ENCODE measurements around the gene SCN9A. TPM values are rescaled to one million over a fixed set of nuclear protein-coding genes. Genes with fewer than 3 reads are reported as not detected.

The SCN9A gene
- total RNA-seq, 2 donors from 2014 or later: 0.46 to 44.1 TPM

DNA sequence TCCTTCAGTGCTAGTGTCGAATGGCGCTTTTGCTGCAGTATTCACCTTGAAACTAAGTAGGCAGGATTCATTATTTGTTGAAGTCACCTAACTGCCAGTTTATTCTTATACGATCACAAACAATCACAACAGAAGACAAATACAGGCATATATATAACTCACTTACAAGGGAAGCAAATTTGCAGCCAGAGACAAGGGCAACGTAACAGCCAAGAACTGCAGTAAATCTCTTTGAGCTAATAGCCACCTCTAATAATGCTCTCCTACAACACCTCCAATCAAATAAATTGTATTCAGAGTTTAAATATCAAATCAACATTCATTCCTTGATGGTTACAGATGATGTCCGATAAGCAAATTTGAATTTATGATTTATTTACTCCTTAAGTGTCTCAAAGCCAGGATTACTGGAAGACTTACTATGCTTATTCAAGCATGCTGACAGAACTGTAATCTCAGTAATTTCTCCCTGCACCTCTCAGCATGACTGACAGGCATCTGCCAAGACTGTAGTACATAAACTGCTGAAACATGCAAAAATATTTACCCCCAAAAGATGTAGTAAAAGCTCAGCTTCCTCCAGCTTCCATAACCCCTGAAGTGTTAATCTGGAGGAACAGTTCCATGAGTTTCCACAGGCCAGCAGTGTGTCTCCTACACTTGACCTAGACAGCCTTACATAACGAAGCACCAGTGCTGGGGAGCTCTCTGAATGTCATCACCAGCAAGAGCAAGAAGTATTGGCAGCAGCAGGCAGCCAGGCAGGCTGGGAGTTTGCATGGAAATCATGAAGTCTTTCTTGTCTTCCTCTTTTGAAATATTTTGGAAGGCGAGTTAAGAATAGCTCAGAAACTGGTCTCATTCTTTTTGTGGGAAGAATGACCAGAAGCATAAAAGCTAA is 227.0 kb downstream of the SCN9A start:
- TF ChIP-seq POLR2AphosphoS5 (IDR thresholded peaks at IDR 0.05) (no peak), POLR2A (IDR thresholded peaks at IDR 0.05) (no peak)
- TF ChIP-seq, protein P1, sequence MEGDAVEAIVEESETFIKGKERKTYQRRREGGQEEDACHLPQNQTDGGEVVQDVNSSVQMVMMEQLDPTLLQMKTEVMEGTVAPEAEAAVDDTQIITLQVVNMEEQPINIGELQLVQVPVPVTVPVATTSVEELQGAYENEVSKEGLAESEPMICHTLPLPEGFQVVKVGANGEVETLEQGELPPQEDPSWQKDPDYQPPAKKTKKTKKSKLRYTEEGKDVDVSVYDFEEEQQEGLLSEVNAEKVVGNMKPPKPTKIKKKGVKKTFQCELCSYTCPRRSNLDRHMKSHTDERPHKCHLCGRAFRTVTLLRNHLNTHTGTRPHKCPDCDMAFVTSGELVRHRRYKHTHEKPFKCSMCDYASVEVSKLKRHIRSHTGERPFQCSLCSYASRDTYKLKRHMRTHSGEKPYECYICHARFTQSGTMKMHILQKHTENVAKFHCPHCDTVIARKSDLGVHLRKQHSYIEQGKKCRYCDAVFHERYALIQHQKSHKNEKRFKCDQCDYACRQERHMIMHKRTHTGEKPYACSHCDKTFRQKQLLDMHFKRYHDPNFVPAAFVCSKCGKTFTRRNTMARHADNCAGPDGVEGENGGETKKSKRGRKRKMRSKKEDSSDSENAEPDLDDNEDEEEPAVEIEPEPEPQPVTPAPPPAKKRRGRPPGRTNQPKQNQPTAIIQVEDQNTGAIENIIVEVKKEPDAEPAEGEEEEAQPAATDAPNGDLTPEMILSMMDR (IDR thresholded peaks at IDR 0.05): no peak
- Histone ChIP-seq H3K9me3 (no peaks in the 10 kb centered on the region), H3K4me1 (replicated peaks) (no peaks in the 10 kb centered on the region), H3K4me3 (no peak overlapping the region), H3K27me3 (replicated peaks; ENCODE audit: insufficient read depth) (no peaks in the 10 kb centered on the region), H3K36me3 (no peaks in the 10 kb centered on the region), H3K27ac (no peak overlapping the region)
- intact Hi-C loops (cut with DNase I): no loop called here
- no peak for DNase-seq (ENCODE audit: low spot score)
- 67% methylated on average over 7 of the region's 7 CpGs for WGBS

DNA sequence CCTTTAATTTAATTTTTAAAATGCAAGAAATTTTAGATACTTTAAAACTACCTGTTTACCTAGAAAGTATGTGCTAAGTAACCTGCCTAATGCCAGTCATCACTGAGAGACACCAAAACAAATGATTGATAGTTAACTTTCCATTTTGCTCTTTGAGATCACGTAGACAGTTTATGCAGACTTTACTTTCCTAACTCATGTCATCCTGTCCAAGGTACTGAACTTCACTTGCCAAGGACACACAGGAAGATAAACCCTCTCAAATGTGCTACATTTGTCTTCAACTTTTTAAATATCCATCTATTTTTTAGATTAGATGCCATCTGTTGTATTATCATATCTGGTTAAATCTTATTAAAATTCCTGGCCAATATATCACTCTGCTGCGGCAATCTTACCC is 227.9 kb downstream of the SCN9A start:
- Histone ChIP-seq H3K27me3 (replicated peaks; ENCODE audit: insufficient read depth) (no peaks in the 10 kb centered on the region), H3K9me3 (no peaks in the 10 kb centered on the region), H3K36me3 (no peaks in the 10 kb centered on the region), H3K4me1 (replicated peaks) (no peaks in the 10 kb centered on the region), H3K4me3 (no peak overlapping the region), H3K27ac (no peak overlapping the region)
- TF ChIP-seq POLR2A (IDR thresholded peaks at IDR 0.05) (no peak), POLR2AphosphoS5 (IDR thresholded peaks at IDR 0.05) (no peak)
- TF ChIP-seq, protein P1 (IDR thresholded peaks at IDR 0.05): no peak
- intact Hi-C loops (cut with DNase I): no loop called here
- DNase-seq (ENCODE audit: low spot score): no peak
- 44% methylated on average over 2 of the region's 2 CpGs for WGBS

Other genes with a start within 250 kb of the SCN9A start
- gene SCN1A, start 247.9 kb downstream of the SCN9A start, total RNA-seq: under 1 TPM in 1 of 2 donors, not detected in 1; 0.23 TPM
- gene SCN7A, start 118.3 kb upstream of the SCN9A start, total RNA-seq: 10 to 100 TPM in 1 of 2 donors, 1 to 10 TPM in 1; 6.3 to 16.5 TPM